Coronary artery (tissue), 2 donors: Measurements from ENCODE around the gene KREMEN2.

Experiments used
- DNase-seq: peaks from one replicate; pipeline ENCODE4 v3.0.0-alpha.2; 2017; ENCODE audit warnings: low spot score
- H3K27ac ChIP-seq, 2 donors: fragments of 200-600 bp; sonication (generic); one replicate each; pipeline ENCODE4 v1.5.1; 2016 to 2019
- H3K4me3 ChIP-seq: fragments of 200-600 bp; sonication (generic); 2 replicates; pipeline ENCODE4 v1.5.1; 2016; ENCODE audit warnings: mild to moderate bottlenecking, moderate library complexity
- CTCF ChIP-seq: fragments of 200-600 bp; sonication (generic); IDR thresholded peaks from one replicate; pipeline ENCODE4 v1.5.1; 2019; ENCODE audit warnings: antibody characterized with exemption

KREMEN2 gene, protein sequence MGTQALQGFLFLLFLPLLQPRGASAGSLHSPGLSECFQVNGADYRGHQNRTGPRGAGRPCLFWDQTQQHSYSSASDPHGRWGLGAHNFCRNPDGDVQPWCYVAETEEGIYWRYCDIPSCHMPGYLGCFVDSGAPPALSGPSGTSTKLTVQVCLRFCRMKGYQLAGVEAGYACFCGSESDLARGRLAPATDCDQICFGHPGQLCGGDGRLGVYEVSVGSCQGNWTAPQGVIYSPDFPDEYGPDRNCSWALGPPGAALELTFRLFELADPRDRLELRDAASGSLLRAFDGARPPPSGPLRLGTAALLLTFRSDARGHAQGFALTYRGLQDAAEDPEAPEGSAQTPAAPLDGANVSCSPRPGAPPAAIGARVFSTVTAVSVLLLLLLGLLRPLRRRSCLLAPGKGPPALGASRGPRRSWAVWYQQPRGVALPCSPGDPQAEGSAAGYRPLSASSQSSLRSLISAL

DNA sequence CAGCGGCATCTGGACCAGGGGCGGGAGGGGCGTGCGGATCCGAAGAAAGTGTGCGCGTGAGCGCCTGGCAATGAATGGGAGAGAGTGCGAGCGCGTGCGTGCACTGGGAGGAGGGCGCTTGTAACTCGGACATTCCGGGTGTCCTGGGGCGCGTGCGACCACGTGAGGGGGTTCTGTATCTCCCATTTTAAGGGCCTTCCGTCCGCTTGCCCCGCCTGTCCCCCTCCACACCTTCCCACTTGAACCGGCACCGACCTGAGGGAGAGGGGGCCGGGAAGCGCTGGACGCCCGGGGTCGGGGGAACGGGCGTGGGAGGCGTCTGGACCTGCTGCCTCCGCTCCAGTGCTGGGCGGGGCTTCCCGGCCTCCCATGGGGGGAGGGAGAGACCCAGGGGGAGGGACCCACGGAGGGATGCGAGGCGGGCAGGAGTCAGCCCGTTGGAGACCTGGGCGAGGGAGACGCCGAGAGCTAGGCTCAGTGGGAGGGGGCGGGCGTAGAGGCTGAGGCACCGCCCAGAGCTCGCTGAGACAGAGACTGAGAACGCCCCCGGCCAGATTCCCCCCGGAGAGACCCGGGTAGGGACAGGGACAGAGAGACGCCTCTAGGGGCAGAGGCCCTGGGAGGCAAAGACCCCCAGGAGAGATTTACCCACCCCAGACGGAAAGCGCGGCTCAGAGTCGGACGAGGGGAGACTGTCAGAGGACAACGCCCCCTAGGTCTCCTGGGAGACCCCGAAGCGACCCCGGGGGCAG is at the start of gene KREMEN2:
Gene KREMEN2, plus strand, starts transcription at position 553 of the 752 bp plus-strand sequence. CDS start 246 bp downstream, outside the sequence.
- H3K4me3 ChIP-seq: peak within 1 kb of the TSS; percentile 59
- no peak for TF ChIP-seq CTCF
- no peak within 1 kb of the TSS for H3K27ac ChIP-seq
- no peak for DNase-seq

DNA sequence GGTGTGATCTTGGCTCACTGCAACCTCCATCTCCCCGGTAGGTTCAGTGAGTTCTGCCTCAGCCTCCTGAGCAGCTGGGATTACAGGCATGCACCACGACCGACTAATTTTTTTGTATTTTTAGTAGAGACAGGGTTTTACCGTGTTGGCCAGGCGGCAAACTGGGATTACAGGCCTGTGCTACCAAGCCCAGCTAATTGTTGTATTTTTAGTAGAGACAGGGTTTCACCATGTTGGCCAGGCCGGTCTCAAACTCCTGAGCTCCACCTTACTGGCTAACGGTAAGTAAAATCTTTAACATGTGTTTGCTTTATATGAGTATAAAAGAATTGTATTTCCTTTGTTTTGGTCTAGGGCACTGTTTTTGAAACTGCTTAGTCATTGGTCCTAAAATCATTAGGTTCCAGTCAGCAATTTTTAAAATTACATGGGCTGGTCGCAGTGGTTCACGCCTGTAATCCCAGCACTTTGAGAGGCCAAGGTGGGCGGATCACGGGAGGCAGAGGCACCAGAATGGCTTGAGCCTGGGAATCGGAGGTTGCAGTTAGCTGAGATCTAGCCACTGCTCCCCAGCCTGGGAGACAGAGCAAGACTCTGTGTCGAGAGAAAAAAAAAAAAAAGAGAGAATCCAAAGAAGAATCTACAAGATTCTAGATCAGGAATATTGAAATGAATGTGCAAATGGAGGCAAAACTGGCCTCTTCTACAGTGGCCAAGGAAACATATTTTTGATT is 48.7 kb upstream of the KREMEN2 start:
- Histone ChIP-seq H3K4me3 (no peak overlapping the region), H3K27ac (no peak overlapping the region)
- no peak for TF ChIP-seq CTCF
- no peak for DNase-seq

GRCh38 chr16:2919511-2920255 is 44.4 kb upstream of the KREMEN2 start:
- Histone ChIP-seq H3K27ac (peak overlapping the region; percentile 53 to 76), H3K4me3 (no peak overlapping the region)
- TF ChIP-seq CTCF: peak; percentile 91
- no peak for DNase-seq

DNA sequence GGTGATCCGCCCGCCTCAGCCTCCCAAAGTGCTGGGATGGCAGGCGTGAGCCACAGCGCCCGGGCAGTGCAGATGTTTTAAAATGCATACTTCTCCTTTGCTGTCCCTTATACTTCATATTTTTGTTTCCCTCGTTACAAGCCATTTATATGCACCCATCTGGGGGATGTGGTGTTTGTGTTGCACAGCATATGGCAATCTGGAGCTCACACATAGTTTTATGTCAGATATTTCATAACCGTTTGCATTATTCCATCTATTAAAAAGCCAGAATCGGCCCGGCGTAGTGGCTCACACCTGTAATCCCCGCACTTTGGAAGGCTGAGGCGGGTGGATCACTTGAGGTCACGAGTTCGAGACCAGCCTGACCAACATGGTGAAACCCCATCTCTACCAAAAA is 40.6 kb upstream of the KREMEN2 start:
- TF ChIP-seq CTCF: no peak
- no peak for DNase-seq

DNA sequence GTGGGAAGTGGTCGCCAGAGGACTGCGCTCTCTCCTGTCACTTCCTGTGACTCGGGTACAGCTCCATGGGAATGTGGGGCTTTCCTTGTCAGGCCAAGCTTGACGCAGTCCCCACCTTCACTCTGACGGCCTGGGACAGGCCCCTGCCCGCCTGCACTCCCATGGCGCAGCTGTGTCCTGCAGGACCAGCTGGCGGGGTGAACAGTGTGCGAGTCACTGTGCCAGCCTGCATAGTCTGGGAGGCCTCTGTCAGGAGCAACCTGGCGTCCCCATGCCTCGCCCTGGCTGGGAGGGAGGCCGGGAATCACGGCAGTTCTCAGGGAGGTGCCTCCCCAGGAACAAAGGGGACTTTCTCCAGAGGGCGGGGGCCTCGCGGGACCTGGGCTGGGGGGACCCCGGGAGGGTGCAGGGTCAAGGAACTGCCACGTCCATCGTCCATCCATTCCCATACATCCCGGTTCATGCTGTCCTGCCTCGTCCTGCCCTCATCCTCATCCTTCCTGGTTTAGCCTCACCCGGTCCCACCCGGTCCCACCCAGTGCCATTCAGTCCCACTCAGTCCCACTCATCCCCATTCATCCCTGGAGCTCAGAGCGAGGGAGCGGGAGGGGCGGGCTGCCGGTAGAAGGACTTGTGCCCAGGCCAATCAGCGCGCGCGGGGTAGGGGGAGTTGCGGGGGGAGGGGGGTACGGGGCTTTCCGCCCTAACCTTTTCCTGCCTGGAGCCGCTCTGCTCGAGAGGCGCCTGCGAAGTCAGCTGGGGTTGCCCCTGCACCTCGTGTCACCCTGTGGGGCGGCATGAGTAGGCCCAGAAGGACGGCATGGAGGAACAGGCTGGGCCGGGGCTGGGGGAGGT is 38.9 kb upstream of the KREMEN2 start:
- TF ChIP-seq CTCF: no peak
- H3K27ac ChIP-seq: no peak overlapping the region
- no peak for DNase-seq
- H3K4me3 ChIP-seq: no peak overlapping the region

More for the DNA sequence above, 40.6 kb upstream of the KREMEN2 start:
- H3K27ac ChIP-seq: no peak overlapping the region
- H3K4me3 ChIP-seq: no peak overlapping the region
